Measurements from ENCODE around the gene CDC42BPB. TPM values are rescaled to one million over a fixed set of nuclear protein-coding genes. Genes with fewer than 3 reads are reported as not detected.

The CDC42BPB gene
- total RNA-seq, 3 donors from 2014 or later (not counting 1 experiment from before 2014, with no cell fraction given) = 0.86 to 2.3 (median 2.0) TPM

DNA sequence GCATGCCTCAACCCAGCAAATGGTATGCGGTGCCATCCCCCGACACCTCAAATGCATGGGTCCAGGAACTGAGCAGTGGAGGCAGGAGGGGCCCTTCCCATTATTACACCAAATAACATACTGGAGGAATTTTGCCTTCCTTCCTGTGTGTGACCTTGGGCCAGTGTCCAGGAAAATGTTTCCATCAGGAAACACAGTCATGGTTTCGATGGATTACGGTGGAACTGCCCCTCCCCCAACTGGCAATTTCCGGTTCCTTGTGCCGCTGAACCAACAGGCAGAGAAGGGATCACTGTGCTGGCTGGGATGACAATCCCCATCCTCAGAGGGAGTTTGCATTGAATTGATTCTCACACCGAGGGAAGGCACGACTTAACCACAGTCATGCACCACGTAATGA lies 9.1 kb upstream of the CDC42BPB start:
- Mint-ChIP-seq H3K27me3 (ENCODE audit: low read depth in 2 of 2) (peaks cover 7 to 11% of the 10 kb centered on the region in 2 donors), H3K4me1 (no peaks in the 10 kb centered on the region), H3K9me3 (no peaks in the 10 kb centered on the region), H3K27ac (no peak overlapping the region), H3K36me3 (no peaks in the 10 kb centered on the region), H3K4me3 (no peak overlapping the region)
- Histone ChIP-seq H3K27ac (ENCODE audit: low read length) (no peak overlapping the region), H3K36me3 (ENCODE audit: control insufficient read depth, insufficient read depth, low read length) (no peaks in the 10 kb centered on the region), H3K4me1 (ENCODE audit: control insufficient read depth, insufficient read depth, low read length) (no peaks in the 10 kb centered on the region), H3K4me3 (ENCODE audit: low read length) (no peak overlapping the region), H3K27me3 (ENCODE audit: control insufficient read depth, insufficient read depth, low read length) (no peaks in the 10 kb centered on the region), H3K9me3 (ENCODE audit: control insufficient read depth, insufficient read depth, low read length) (no peaks in the 10 kb centered on the region)
- no peak for DNase-seq
- 79% methylated on average over 9 of the region's 9 CpGs for WGBS (ENCODE audit: insufficient coverage)
- intact Hi-C loops (cut with micrococcal nuclease) = no loop called here
- no peak for ATAC-seq
- TF ChIP-seq, protein P1, sequence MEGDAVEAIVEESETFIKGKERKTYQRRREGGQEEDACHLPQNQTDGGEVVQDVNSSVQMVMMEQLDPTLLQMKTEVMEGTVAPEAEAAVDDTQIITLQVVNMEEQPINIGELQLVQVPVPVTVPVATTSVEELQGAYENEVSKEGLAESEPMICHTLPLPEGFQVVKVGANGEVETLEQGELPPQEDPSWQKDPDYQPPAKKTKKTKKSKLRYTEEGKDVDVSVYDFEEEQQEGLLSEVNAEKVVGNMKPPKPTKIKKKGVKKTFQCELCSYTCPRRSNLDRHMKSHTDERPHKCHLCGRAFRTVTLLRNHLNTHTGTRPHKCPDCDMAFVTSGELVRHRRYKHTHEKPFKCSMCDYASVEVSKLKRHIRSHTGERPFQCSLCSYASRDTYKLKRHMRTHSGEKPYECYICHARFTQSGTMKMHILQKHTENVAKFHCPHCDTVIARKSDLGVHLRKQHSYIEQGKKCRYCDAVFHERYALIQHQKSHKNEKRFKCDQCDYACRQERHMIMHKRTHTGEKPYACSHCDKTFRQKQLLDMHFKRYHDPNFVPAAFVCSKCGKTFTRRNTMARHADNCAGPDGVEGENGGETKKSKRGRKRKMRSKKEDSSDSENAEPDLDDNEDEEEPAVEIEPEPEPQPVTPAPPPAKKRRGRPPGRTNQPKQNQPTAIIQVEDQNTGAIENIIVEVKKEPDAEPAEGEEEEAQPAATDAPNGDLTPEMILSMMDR (IDR thresholded peaks at IDR 0.05) = no peak

DNA sequence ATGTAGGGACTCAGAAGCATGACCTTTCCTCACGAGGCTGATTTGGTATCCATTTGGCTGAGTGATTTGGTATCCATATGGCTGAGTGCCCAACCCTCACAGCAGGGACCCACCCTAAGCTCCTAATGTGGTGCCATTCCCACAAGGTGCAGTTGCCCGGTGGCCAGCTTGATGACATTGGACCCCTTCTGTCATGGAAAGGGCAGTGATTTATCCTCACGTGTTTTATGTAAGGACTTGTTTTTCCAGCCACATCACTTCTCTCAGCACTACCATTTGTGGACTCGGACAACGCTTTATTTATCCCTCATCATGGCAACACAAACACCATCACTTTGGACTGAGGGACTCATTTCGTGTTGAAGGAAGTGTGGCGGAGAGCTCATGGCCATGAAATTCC lies 8.5 kb upstream of the CDC42BPB start:
- H3K27me3 Mint-ChIP-seq (ENCODE audit: low read depth in 2 of 2) = peaks cover 7 to 11% of the 10 kb centered on the region in 2 donors
- no peak for ATAC-seq
- Histone ChIP-seq H3K36me3 (ENCODE audit: control insufficient read depth, insufficient read depth, low read length) (no peaks in the 10 kb centered on the region), H3K4me1 (ENCODE audit: control insufficient read depth, insufficient read depth, low read length) (no peaks in the 10 kb centered on the region), H3K27me3 (ENCODE audit: control insufficient read depth, insufficient read depth, low read length) (no peaks in the 10 kb centered on the region), H3K4me3 (ENCODE audit: low read length) (no peak overlapping the region), H3K27ac (ENCODE audit: low read length) (no peak overlapping the region), H3K9me3 (ENCODE audit: control insufficient read depth, insufficient read depth, low read length) (no peaks in the 10 kb centered on the region)
- DNase-seq = no peak
- H3K9me3 Mint-ChIP-seq = no peaks in the 10 kb centered on the region
- TF ChIP-seq, protein P1 (IDR thresholded peaks at IDR 0.05) = no peak
- no peak overlapping the region for H3K4me3 Mint-ChIP-seq
- no peaks in the 10 kb centered on the region for H3K4me1 Mint-ChIP-seq
- WGBS (ENCODE audit: insufficient coverage) = 90% methylated on average over 7 of the region's 7 CpGs
- no peaks in the 10 kb centered on the region for H3K36me3 Mint-ChIP-seq
- no peak overlapping the region for H3K27ac Mint-ChIP-seq
- intact Hi-C loops (cut with micrococcal nuclease) = no loop called here

DNA sequence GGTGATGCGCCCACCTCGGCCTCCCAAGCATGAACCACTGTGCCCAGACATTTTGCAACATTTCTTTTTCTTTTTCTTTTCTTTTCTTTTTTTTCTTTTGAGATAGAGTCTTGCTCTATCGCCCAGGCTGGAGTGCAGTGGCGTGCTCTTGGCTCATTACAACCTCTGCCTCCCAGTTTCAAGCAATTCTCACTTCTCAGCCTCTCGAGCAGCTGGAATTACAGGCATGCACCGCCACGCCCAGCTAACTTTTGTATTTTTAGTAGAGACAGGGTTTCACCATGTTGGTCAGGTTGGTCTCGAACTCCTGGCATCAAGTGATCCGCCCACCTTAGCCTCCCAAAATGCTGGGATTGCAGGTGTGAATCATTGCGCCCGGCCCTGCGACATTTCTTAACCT lies 7.6 kb upstream of the CDC42BPB start:
- Mint-ChIP-seq H3K4me1 (no peaks in the 10 kb centered on the region), H3K4me3 (no peak overlapping the region), H3K27me3 (ENCODE audit: low read depth in 2 of 2) (peaks cover 12 to 15% of the 10 kb centered on the region in 2 donors), H3K9me3 (no peaks in the 10 kb centered on the region), H3K27ac (no peak overlapping the region), H3K36me3 (no peaks in the 10 kb centered on the region)
- Histone ChIP-seq H3K4me1 (ENCODE audit: control insufficient read depth, insufficient read depth, low read length) (no peaks in the 10 kb centered on the region), H3K36me3 (ENCODE audit: control insufficient read depth, insufficient read depth, low read length) (no peaks in the 10 kb centered on the region), H3K9me3 (ENCODE audit: control insufficient read depth, insufficient read depth, low read length) (no peaks in the 10 kb centered on the region), H3K27me3 (ENCODE audit: control insufficient read depth, insufficient read depth, low read length) (peaks cover 4% of the 10 kb centered on the region), H3K27ac (ENCODE audit: low read length) (no peak overlapping the region), H3K4me3 (ENCODE audit: low read length) (no peak overlapping the region)
- TF ChIP-seq, protein P1 (IDR thresholded peaks at IDR 0.05) = no peak
- WGBS (ENCODE audit: insufficient coverage) = 90% methylated on average over 12 of the region's 12 CpGs
- ATAC-seq (no peak), DNase-seq (no peak)
- intact Hi-C loops (cut with micrococcal nuclease) = no loop called here

DNA sequence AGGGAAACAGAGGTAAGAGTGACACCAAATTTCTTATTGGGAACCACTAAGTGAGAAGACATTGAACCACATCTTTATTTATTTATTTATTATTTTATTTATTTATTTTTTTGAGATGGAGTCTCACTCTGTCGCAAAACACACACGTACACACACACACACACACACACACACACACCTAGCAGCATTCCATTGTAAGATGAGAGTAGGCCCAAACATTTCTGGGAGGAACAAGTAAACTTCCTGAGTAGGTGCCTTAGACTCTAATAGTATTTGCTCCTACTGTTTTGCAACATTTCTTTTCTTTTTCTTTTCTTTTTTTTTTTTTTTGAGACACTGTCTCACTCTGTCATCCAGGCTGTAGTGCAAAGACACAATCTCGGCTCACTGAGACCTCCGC lies 7.1 kb upstream of the CDC42BPB start:
- DNase-seq = no peak
- TF ChIP-seq, protein P1 (IDR thresholded peaks at IDR 0.05) = no peak
- no peak overlapping the region for H3K27ac Mint-ChIP-seq
- no peaks in the 10 kb centered on the region for H3K36me3 ChIP-seq (ENCODE audit: control insufficient read depth, insufficient read depth, low read length)
- H3K4me3 Mint-ChIP-seq = no peak overlapping the region
- H3K27me3 ChIP-seq (ENCODE audit: control insufficient read depth, insufficient read depth, low read length) = peaks cover 4% of the 10 kb centered on the region
- peaks cover 12 to 16% of the 10 kb centered on the region in 2 donors for H3K27me3 Mint-ChIP-seq (ENCODE audit: low read depth in 2 of 2)
- H3K4me3 ChIP-seq (ENCODE audit: low read length) = no peak overlapping the region
- H3K9me3 ChIP-seq (ENCODE audit: control insufficient read depth, insufficient read depth, low read length) = no peaks in the 10 kb centered on the region
- H3K27ac ChIP-seq (ENCODE audit: low read length) = no peak overlapping the region
- H3K4me1 ChIP-seq (ENCODE audit: control insufficient read depth, insufficient read depth, low read length) = no peaks in the 10 kb centered on the region
- H3K4me1 Mint-ChIP-seq = no peaks in the 10 kb centered on the region
- H3K36me3 Mint-ChIP-seq = no peaks in the 10 kb centered on the region
- intact Hi-C loops (cut with micrococcal nuclease) = no loop called here
- ATAC-seq = no peak
- 94% methylated on average over 3 of the region's 4 CpGs for WGBS (ENCODE audit: insufficient coverage)
- H3K9me3 Mint-ChIP-seq = no peaks in the 10 kb centered on the region
